Stimulated activated CD8-positive, alpha-beta memory T cell treated with anti-CD3 and anti-CD28 coated beads, Interleukin-12 subunit alpha, Interleukin-12 subunit beta, amount 100 ng/mL, for 24 hours (primary cell): ENCODE results near the gene GFY.

Source experiments
- DNase-seq: peaks from one replicate; pipeline ENCODE4 v3.0.0-alpha.2; 2020; ENCODE audit errors: extremely low read depth

The GFY gene

DNA sequence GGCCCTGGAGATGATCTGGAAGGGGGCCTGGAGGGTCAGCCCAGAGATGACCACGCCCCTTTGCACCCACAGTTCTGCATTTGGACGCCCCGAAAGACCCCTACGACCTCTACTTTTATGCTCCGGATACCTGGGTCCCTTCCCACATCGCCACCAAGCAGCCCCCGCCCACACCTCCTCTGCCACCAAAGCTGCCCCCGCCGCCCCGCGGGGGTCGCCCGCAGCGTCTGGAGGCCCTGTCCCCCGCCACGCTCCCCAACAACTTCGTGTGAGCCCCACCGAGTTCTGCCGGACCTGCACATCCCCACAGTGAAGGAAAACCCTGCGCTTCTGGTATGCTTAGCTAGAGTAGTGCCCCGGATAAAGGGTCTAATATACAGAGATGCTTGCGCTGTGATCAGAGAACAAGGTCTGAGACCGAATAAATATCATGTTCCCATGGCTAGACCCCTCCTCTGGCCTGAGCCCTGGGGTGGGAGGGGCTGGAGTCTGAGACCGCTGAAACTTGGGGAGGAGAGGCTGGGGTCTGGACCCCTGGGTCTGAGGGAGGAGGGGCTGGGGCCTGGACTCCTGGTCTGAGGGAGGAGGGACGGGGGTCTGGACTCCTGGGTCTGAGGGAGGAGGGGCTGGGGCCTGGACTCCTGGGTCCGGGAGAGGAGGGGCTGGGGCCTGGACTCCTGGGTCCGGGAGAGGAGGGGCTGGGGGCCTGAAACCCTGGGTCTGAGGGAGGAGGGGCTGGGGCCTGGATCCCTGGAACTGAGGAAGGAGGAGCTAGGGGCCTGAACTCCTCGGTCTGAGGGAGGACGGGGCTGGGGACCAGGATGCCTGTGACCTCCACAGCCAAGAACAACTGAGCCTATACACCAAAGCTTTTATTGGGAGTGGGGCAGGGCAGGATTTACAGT, 3.6 kb downstream of the GFY start:
- DNase-seq = no peak

DNA sequence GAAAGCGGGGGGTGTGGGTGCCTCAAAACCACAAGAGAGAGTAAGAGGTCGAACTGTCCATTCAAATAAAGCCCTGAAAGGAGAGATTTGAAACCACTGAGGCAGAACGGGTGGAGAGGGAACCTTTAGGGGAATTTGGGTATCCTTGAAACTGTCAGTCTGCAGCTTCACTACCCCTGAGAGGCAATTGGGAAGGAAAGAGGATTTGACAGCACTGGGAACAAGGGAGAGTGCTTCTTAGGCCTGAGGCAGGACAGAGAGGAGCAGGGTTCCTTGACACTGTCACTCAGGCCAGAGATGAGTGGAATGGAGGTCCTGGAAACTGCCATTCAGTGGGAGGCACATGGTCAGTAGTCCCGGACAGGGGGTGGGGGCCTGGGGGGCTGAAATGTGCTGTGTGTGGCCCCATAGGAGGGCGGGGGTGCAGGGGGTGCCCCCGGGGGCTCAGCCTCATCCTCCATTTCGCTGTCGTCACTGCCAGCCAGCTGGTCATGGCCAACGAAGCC, 5.0 kb downstream of the GFY start:
- DNase-seq = no peak

GRCh38 chr19:49430678-49431329, 5.6 kb downstream of the GFY start:
- DNase-seq = no peak

GRCh38 chr19:49431330-49431749, 6.2 kb downstream of the GFY start:
- no peak for DNase-seq

GRCh38 chr19:49432141-49433073, 7.2 kb downstream of the GFY start:
- no peak for DNase-seq

- no peak for DNase-seq
Measured at GRCh38 chr19:49433240-49433901, 8.2 kb downstream of the GFY start.

DNA sequence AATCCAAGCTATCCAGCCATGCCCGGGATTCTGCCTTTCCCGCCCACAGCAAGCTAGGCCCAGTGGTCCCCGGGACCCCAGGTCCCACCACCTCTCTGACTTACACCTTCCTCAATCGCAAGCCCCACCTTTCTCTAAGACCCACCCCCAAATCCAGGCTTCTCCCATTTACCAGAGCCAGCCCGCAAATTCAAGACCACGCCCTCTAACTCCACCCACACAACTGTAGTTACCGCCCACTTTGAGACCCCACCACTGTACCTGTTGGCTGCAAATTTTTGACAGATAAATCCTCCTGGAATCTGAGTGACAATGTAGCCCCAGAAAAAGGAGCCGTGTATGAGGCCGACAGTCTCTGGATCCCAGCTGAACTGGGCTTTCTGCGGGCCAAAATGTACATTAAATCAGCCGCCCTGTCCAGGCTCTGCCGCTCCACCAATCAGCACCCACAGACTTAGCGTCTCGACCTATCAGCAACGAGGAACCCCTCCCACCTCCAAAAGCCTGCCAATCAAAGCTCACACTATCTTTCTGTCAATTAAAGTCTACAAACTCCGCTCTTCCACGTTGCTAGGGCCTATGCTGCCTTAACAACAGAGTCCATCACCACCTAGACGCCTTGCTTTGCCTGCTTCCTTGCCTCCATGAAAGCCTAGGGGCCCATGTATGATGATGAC, 9.9 kb downstream of the GFY start:
- DNase-seq = no peak

DNA sequence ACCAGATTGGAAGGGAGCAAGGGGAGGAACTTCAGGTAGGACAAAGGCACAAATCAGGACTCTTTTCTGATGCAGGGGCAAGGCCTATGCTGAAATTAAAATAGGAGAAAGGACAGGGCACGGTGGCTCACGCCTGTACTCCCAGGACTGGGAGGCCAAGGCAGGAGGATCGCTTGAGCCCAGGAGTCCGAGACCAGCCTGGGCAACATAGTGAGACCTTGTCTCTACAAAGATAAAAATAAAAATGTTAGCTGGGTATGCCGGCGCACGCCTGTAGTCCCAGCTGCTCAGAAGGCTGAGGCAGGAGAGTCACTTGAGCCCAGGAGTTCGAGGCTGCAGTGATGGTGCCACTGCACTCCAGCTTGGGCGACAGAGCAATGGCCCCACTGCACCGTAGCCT, 10.5 kb downstream of the GFY start:
- DNase-seq = no peak

GRCh38 chr19:49436381-49437017, 11.3 kb downstream of the GFY start:
- no peak for DNase-seq

GRCh38 chr19:49437231-49437630, 12.0 kb downstream of the GFY start:
- no peak for DNase-seq

- no peak for DNase-seq
Measured at GRCh38 chr19:49438261-49438660, 13.1 kb downstream of the GFY start.

DNA sequence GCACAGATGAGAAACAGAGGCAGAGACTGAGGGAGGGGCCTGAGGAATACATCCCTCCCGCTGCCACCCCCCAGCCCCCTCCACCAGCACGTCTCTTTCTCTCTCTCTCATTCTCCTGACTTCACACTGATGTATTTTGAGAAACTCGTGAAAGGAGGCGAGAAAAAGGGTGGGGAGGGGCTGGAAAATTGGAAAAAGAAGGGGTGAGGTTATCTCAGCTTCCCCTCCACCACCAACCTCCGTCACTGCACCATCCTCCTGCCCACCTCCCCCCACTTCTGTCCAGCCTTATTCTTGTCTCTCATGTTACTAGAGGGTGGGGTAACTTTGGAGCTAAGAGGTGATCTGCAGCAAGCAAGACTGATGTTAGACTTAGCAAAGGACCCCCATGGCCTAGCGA, 14.6 kb downstream of the GFY start:
- DNase-seq = no peak

DNA sequence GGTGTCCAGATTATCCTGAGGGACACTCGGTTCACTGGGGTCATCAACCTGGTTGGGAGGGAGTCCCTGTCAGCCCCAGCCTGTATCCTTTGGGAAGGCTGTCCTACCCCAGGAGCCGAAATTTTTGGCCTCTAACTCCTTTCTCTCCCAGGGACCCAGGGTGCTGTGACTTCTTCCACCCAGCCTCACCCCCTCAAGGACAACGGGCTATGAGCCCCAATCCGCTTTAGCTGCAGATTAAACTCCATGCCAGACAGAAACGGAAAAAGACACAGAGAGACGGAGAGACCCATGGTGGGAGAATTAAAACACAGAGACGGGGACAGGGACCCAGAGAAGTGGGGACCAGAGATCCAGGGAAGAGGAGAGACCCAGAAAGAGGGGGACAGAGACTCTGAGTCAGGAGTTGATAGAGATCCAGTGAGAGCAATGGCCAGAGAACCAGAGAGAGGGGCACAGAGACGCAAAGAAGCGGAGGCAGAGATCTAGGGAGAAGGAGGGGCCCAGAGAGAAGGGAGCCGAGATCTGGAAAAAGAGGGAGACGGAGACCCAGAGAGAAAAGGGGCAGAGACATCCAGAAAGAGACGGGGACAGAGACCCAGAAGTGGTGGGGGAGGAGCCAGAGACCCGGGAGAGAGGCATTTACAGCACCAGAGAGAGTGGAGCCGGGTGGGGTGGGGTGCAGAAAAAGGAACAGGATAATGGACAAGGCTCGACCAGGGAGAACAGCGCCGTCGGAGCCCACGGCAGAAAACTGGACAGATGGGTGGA, 15.4 kb downstream of the GFY start:
- DNase-seq = no peak

- no peak for DNase-seq
Measured at GRCh38 chr19:49441210-49441959, 16.2 kb downstream of the GFY start, which contains the start of gene SLC17A7. Gene SLC17A7 (minus strand): TSS chr19:49441527. CDS start chr19:49441379, 148 bp downstream.

DNA sequence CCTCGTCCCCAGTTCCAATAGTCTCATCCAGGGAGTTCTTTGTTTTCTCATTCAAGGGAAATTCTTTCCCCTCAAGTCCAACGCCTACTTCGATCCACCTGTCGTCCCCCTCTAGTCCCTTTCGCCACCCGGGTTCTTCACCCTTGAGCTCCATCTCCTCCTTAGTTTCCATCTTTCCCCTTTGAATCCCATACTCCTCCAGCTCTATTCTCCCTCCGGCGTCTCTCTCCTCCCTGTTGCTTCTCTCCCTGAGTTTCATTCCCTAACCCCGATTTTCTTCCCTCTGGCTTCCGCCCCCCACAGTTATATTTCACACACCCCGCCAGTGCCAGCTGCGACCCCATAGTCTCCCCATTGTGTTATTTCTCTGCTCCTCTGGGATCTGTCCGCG, 16.8 kb downstream of the GFY start:
- no peak for DNase-seq

DNA sequence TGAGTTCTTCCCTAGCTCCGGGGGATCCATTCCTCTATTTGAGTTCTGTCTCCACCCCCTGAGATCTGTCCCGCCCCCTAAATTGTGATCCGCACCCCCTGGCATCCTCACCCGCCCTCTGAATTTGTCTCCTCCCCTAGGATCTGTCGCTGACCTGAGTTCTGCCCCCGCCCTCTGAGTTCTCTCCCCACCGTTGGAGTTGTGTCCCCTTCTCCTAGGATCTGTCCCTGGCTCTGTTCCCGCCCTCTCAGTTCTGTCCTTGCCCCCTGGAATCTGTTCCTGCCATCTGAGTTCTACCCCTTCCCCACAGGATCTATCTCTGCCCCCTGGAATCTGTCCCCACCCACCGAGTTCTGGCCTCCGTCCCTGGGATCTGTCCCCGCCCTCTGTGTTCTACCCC, 17.2 kb downstream of the GFY start:
- DNase-seq = no peak

DNA sequence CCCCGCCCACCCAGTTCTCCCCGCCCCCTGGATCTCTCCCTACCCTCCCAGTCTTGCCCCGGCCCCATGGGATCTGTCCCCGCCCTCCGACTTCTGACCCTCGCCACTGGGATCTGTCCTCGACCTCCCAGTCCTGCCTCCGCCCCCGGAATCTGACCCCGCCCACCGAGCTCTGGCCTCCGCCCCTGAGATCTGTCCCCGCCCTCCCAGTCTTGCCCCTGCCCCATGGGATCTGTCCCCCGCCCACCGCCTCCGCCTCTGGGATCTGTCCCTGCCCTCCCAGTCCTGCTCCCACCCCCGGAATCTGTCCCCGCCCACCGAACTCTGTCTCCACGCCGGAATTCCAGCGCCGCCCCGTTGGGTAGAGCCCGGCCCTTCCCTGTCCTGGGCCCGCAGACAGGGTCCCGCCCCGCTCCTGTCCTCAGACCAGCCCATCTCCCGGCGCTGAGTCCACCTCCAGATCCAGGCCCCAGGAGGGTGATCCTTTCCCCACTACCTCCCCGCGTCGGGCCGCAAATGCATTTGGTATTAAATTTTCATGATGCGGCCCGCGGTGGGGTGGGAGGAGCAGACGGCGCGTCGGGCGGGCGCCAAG, 17.7 kb downstream of the GFY start:
- DNase-seq = no peak

DNA sequence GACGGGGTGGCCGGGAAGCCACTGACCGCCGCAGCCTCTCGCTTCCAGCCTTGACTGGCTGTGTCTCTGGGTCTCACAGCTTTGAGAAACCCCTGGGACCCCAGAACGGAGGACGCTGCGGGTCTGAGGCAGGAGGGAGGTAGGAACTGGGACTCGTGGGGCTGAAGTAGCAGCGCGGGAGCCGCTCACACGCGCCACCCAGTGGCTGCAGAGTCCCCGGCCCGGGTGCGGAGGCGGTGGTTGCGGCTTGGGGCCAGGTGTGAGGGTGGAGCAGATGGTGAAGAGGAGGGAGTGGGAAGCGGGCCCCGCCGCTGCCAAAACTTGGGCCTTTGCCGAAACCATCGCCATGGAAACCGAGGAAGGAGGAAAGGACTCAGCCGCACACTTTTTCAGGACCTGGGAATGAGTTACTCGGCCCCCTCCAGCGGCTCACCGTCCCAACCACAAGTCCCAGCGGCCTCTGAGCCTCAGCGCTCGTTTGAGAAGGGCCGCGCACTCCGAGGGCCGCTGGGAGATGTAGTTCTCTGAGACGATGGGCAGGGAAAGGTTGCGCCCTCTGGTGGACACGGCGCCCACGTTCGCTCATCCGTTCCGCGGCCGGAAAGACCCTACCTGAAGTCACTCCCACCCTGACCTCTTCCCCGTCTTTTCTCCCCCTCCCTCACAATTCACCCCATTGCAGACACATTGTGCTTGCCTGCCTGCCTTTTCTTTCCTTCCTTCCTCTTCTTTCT, 18.3 kb downstream of the GFY start:
- peak; percentile 84 for DNase-seq
